Spleen (tissue), 11 donors: ENCODE measurements around the gene NLN. TPM values are rescaled to one million over a fixed set of nuclear protein-coding genes. Genes with fewer than 3 reads are reported as not detected.
"Not testable (repeated sequence)": the region's sequence is repeated elsewhere in the genome, so short reads cannot be mapped to it uniquely, and the experiment has no call there.

Source experiments
- DNase-seq: peaks from one replicate; pipeline ENCODE4 v3.0.0-alpha.2; 2020
- H3K27ac ChIP-seq, 8 donors: fragments of 200-600 bp; sonication (generic) in 7 of 8; 1 replicate in 4 of 8; 2 replicates in 4 of 8; pipeline versions ENCODE4 v1.5.0 to v1.8.0; 2016 to 2021; ENCODE audit warnings: inconsistent platforms in 4 of 8, mild to moderate bottlenecking in 4 of 8, moderate library complexity in 1 of 8
- H3K27me3 ChIP-seq, 7 donors: fragments of 200-600 bp; sonication (generic) in 6 of 7; replicated peaks in 1 of 7; 1 replicate in 4 of 7; 2 replicates in 3 of 7; pipeline versions ENCODE4 v1.5.0 to v1.8.0; 2016 to 2021; ENCODE audit warnings: inconsistent platforms in 3 of 7, mild to moderate bottlenecking in 1 of 7
- H3K36me3 ChIP-seq, 6 donors: fragments of 200-600 bp; sonication (generic) in 5 of 6; 1 replicate in 4 of 6; 2 replicates in 2 of 6; pipeline versions ENCODE4 v1.5.0 to v1.8.0; 2016 to 2021; ENCODE audit warnings: inconsistent platforms in 2 of 6
- H3K4me1 ChIP-seq, 6 donors: fragments of 200-600 bp; sonication (generic) in 5 of 6; 1 replicate in 3 of 6; 2 replicates in 3 of 6; pipeline versions ENCODE4 v1.5.0 to v1.8.0; 2016 to 2021; ENCODE audit warnings: inconsistent platforms in 3 of 6
- H3K4me3 ChIP-seq, 8 donors: fragments of 200-600 bp; sonication (generic) in 7 of 8; 1 replicate in 4 of 8; 2 replicates in 4 of 8; pipeline versions ENCODE4 v1.5.0 to v1.8.0; 2016 to 2021; ENCODE audit warnings: inconsistent platforms in 4 of 8, mild to moderate bottlenecking in 4 of 8, moderate library complexity in 2 of 8
- H3K9me3 ChIP-seq, 8 donors: fragments of 200-600 bp; sonication (generic) in 7 of 8; 1 replicate in 4 of 8; 2 replicates in 4 of 8; pipeline versions ENCODE4 v1.5.0 to v1.8.0; 2016 to 2021; ENCODE audit warnings: inconsistent platforms in 4 of 8
- CTCF ChIP-seq, 11 experiments: fragments of 200-600 bp in 7 of 11; fragments of 450-650 bp in 4 of 11; sonication (generic) in 4 of 11; IDR thresholded peaks in 8 of 11; conservative IDR thresholded peaks in 3 of 11; 1 replicate in 7 of 11; 2 replicates in 4 of 11; pipeline versions ENCODE4 v1.4.0 to v1.8.0; 2016 to 2021; ENCODE audit warnings: antibody characterized with exemption in 11 of 11, inconsistent platforms in 4 of 11, mild to moderate bottlenecking in 1 of 11
- POLR2A ChIP-seq, 3 donors: fragments of 450-650 bp; IDR thresholded peaks; one replicate each; pipeline ENCODE4 v1.5.1; 2017; ENCODE audit warnings: antibody characterized with exemption in 3 of 3, mild to moderate bottlenecking in 1 of 3
- POLR2AphosphoS5 ChIP-seq, 3 donors: sonication (generic); formaldehyde crosslinking; IDR thresholded peaks; one replicate each; pipeline ENCODE4 v1.5.1; 2017; ENCODE audit warnings: antibody characterized with exemption in 3 of 3
- WGBS, 5 donors: extraction: QIAGEN DNeasy Blood & Tissue Kit in 3 of 5; methylation state at CpG; one replicate each; pipeline versions ENCODE4 v1.1.5 to v1.1.7; 2013 to 2018; 5-methylcytosine and 5-hydroxymethylcytosine counted together
- intact Hi-C: fragments of 100-400 bp; cut with DNase I; formaldehyde crosslinking; loops from one replicate; pipeline ENCODE4 v1.15.0; 2023; ENCODE audit warnings: low total_unique reads
- polyA plus RNA-seq, 3 donors: library from polyadenylated mRNA; stranded (reverse); fragments of 200-250 nt; gene quantifications; one replicate each; pipeline ENCODE4 v1.2.1, GENCODE V29; 2013
- total RNA-seq, 7 donors: library from RNA; depleted of rRNA in 3 of 7; stranded (reverse); fragments of >200 nt in 3 of 7; fragmentation: NEBNext Ultra II Directional in 4 of 7; extraction: Animal tissue kit (Norgen Biotek cat#: 25700) in 4 of 7; gene quantifications; one replicate each; pipeline versions ENCODE4 v1.1.0 to v1.2.1, GENCODE V29; 2016 to 2021
- donor health status: healthy with polysubstance abuse.
- donor health status: DM: no; HTN: no; CAD: no; lungs with moderate emphysema.
- donor health status: DM: no; HTN: no; CAD: no.
- donor health status: Bipolar disorder and iron deficiency.
- donor health status: healthy.
- donor health status: DM: no; HTN: no; CAD: no.
- donor health status: DM: yes; HTN: yes; CAD: no.

The NLN gene
- total and polyA plus RNA-seq, 10 donors: 1.3 to 24.8 (median 9.0) TPM

- intact Hi-C loops: no loop called here
- no peak overlapping the region for H3K4me3 ChIP-seq
- TF ChIP-seq POLR2AphosphoS5 (IDR thresholded peaks at IDR 0.05): no peak
- no peaks in the 10 kb centered on the region for H3K36me3 ChIP-seq
- H3K27ac ChIP-seq: no peak overlapping the region
- H3K9me3 ChIP-seq: peaks cover 0 to 9% (median 2%) of the 10 kb centered on the region in 8 donors
- H3K27me3 ChIP-seq: no peaks in the 10 kb centered on the region
- WGBS, 5 donors: 64 to 85% (median 81%) methylated on average over 3 of the region's 3 CpGs
- H3K4me1 ChIP-seq: peaks cover 0 to 13% (median 2%) of the 10 kb centered on the region in 6 donors
- no peak for DNase-seq
Measured at GRCh38 chr5:65868509-65868908, 146.5 kb downstream of the NLN start.

- no peak for DNase-seq
- H3K27ac ChIP-seq: no peak overlapping the region
- no peaks in the 10 kb centered on the region for H3K36me3 ChIP-seq
- intact Hi-C loops: no loop called here
- no peak for TF ChIP-seq POLR2A (IDR thresholded peaks at IDR 0.05)
- TF ChIP-seq CTCF (IDR thresholded peaks at IDR 0.05 in 8 of 11, conservative IDR thresholded peaks at IDR 0.05 in 3 of 11): no peak
- 71 to 87% (median 82%) methylated on average over 5 of the region's 5 CpGs for WGBS, 5 donors
- peaks cover 0 to 9% (median 2%) of the 10 kb centered on the region in 8 donors for H3K9me3 ChIP-seq
- H3K4me3 ChIP-seq: no peak overlapping the region
- peaks cover 0 to 13% (median 2%) of the 10 kb centered on the region in 6 donors for H3K4me1 ChIP-seq
- H3K27me3 ChIP-seq: no peaks in the 10 kb centered on the region
Measured at GRCh38 chr5:65871182-65871581, 149.2 kb downstream of the NLN start.

GRCh38 chr5:65871776-65872175 is 149.8 kb downstream of the NLN start:
- H3K27ac ChIP-seq, H3K36me3 ChIP-seq, H3K27me3 ChIP-seq, intact Hi-C loops, DNase-seq, H3K9me3 ChIP-seq, H3K4me3 ChIP-seq: not testable (repeated sequence)
- peaks cover 0 to 11% (median 2%) of the 10 kb centered on the region in 6 donors for H3K4me1 ChIP-seq
- 80 to 89% (median 80%) methylated on average over 5 of the region's 5 CpGs for WGBS, 5 donors

- intact Hi-C loops: no loop called here
- peaks cover 0 to 14% (median 8%) of the 10 kb centered on the region in 8 donors for H3K9me3 ChIP-seq
- WGBS, 5 donors: 82 to 96% (median 93%) methylated on average over 3 of the region's 3 CpGs
- DNase-seq: no peak
- no peak overlapping the region for H3K4me3 ChIP-seq
- H3K36me3 ChIP-seq: no peaks in the 10 kb centered on the region
- H3K27me3 ChIP-seq: no peaks in the 10 kb centered on the region
- H3K4me1 ChIP-seq: no peaks in the 10 kb centered on the region
- no peak for TF ChIP-seq CTCF (IDR thresholded peaks at IDR 0.05 in 8 of 11, conservative IDR thresholded peaks at IDR 0.05 in 3 of 11)
- TF ChIP-seq POLR2AphosphoS5 (IDR thresholded peaks at IDR 0.05): no peak
- TF ChIP-seq POLR2A (IDR thresholded peaks at IDR 0.05): no peak
- H3K27ac ChIP-seq: no peak overlapping the region
Measured at GRCh38 chr5:65873181-65873750, 151.3 kb downstream of the NLN start.

GRCh38 chr5:65874241-65874640 is 152.2 kb downstream of the NLN start:
- TF ChIP-seq CTCF (IDR thresholded peaks at IDR 0.05 in 8 of 11, conservative IDR thresholded peaks at IDR 0.05 in 3 of 11) (no peak), POLR2AphosphoS5 (IDR thresholded peaks at IDR 0.05) (no peak), POLR2A (IDR thresholded peaks at IDR 0.05) (no peak)
- Histone ChIP-seq H3K4me3 (no peak overlapping the region), H3K27me3 (no peaks in the 10 kb centered on the region), H3K27ac (no peak overlapping the region), H3K36me3 (no peaks in the 10 kb centered on the region), H3K4me1 (no peaks in the 10 kb centered on the region), H3K9me3 (peaks cover 0 to 17% (median 10%) of the 10 kb centered on the region in 8 donors)
- 88 to 93% (median 90%) methylated on average over 3 of the region's 3 CpGs for WGBS, 5 donors
- DNase-seq: no peak
- intact Hi-C loops: no loop called here
